Erythroblast (primary cell): ENCODE results near the gene NGB.

Source experiments
- GATA1 ChIP-seq: IDR thresholded peaks from 2 replicates; pipeline ENCODE4 v1.6.1; 2011; ENCODE audit warnings: low read depth, mild to moderate bottlenecking, control low read depth, low read length, moderate library complexity
- POLR2A ChIP-seq: IDR thresholded peaks from 2 replicates; pipeline ENCODE4 v1.6.1; 2011; ENCODE audit warnings: mild to moderate bottlenecking, low read length

DNA sequence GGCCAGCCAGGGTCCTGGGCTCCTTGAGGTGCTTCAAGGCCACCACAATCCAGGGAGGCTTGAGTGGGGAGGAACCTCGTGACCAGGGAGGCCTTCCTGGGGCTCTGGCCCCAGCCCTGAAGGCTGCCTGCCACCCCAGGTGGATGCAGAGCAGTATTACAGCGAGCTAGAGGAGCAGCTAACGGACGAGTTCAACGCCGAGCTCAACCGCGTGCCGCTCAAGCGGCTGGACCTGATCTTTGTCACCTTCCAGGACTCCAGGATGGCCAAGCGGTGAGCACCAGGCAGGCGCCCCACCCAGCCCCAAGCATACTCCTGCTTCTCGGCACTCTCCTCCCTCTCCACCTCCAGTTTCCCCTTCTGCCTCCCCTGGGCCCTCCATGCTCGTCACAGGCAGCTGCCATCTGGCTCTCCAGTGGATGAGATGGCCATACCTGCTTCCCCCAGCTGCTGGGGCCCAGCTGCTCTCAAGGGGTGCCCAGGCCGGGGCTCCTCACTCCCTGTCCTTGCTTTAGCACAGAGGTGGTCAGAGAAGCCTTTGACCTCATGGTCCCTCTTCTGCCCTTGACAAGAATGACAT, 30.6 kb downstream of the NGB start:
- no peak for TF ChIP-seq POLR2A
- no peak for TF ChIP-seq GATA1
